Ureter (tissue), 1 donor: ENCODE results near the gene VEGFA. TPM values are rescaled to one million over a fixed set of nuclear protein-coding genes. Genes with fewer than 3 reads are reported as not detected.

Experiments used
- DNase-seq: peaks from one replicate; pipeline ENCODE4 v3.0.0-alpha.2; 2020; ENCODE audit warnings: low spot score
- total RNA-seq: library from RNA; stranded (reverse); gene quantifications from one replicate; pipeline ENCODE4 v1.2.4, GENCODE V29; 2023
- donor health status: DM: yes; HTN: yes; CAD: no.

The VEGFA gene
- total RNA-seq, 1 donor from 2014 or later: 261 TPM

DNA sequence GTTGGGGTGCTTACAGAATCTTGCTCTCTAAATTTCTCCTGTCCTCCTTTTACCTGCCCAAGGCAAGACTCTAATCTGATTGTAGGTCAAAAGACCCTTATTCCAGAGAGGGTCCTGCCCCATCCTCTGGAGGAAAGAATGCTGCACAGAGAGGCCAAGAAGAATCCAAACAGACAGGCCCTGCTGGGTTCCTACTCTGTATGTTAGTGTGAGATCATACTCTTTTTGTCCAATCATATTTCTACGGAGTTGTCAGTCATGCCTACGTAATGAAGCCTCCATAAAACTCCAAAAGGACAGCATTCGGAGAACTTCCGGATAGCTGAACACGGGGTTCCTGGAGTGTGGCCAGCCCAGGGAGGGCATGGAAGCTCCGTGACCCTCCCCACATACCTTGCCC, 50.5 kb downstream of the VEGFA start:
- no peak for DNase-seq

DNA sequence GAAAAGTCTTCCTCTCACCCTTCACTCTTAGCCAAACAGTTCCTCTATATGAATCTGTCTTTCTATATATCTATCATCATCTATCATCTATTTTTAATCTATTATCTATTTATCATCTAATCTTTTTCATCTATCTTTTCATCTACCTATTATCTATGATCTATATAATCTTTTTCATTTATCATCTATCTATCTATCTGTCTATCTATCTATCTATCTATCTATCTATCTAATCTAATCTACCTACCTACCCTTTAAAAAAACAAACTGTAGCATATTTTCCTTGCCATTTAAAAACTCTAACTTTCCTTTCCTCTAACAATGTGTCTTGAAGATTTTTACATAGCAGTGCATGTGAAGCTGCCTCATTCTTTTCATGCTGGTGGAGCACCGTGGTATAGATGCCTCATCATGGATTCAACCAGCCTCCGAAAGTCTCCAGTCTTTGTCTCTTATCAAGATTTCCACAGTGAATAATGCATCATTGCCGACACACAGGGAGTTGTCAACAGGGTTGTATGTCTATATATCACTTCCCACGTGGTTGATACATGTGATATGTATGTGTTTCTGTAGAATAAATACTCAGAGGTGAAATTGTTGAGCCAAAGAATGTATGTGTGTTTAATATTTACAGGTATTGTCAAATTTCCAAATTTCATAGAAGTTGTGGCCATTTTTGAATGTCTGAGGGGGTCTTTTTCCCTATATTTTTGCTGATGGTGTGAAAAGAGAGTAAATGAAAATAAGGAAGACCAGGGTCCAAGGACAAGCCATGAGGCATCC, 51.3 kb downstream of the VEGFA start:
- no peak for DNase-seq

DNA sequence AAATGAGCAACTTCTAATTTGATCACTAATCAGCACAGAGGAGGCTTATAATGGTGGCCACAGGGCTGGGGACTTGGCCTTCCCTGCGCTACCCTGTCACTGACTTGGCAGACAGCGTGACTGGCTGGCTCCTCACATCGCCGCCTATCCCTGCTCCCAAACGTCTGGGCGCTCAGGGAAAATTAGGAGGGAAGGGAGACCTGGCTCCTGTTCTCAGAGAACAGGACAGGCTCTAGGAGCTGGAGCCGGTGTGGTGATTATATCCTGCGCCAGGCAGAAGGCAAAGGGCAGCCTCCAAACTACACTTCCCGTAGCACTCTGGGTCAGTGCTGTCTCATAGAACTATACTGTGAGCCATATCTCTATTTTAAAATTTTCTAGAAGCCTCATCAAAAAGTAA, 53.4 kb downstream of the VEGFA start:
- no peak for DNase-seq

DNA sequence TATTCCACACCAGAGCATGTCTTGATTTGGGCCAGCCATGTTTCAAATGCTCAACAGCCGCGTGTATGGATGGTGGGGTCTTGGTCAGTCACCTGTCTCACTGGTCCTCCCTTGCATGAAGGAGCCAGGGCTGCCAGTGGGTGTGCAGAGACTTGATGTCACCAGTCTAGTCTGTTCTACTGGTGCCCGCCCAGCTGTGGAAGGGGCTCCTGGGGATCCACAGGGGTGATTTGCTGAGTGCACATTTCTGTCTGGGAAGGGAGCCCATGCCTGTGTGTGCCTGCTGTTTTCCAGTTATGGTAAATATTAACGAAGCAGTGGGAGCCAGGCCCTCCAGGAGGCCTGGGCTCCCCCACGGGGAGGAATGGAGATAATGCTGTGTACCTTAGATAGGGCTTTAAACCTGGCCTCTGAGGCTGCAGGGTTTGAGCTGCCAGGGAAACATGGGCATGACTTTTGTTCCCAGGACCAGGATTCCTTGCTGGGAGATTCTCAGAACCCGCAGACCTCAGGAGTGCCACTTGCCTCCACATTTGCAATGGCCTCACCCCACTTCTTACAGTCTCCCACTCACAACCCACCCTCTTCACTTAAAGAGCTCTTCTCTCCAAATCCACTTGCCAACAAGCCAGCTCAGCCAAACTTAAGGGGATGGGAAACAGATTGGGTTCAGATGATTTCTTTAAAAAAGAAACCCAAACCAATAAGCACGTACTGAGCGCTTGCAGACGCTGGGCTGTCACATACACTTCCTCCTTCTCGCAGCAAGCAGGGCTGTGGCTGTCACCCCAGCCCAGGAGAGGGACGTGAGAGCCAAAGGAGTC, 54.1 kb downstream of the VEGFA start:
- DNase-seq: no peak

DNA sequence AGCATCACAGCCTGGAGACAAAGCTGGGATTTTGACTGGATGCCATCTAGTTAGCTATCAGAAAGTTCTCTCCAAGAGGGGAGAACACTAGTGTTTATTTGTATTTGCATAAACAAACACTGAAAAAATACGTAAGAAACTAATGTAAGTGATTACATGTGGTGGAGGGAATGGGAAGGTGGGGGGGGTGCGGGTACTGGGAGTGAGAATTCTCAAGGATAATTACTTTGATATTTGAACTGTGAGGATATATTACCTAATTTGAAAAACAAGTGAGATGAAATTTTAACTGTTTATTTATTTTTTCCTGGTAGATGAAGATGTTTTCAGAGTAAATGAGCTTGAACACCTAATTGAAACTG, 54.7 kb downstream of the VEGFA start:
- no peak for DNase-seq

DNA sequence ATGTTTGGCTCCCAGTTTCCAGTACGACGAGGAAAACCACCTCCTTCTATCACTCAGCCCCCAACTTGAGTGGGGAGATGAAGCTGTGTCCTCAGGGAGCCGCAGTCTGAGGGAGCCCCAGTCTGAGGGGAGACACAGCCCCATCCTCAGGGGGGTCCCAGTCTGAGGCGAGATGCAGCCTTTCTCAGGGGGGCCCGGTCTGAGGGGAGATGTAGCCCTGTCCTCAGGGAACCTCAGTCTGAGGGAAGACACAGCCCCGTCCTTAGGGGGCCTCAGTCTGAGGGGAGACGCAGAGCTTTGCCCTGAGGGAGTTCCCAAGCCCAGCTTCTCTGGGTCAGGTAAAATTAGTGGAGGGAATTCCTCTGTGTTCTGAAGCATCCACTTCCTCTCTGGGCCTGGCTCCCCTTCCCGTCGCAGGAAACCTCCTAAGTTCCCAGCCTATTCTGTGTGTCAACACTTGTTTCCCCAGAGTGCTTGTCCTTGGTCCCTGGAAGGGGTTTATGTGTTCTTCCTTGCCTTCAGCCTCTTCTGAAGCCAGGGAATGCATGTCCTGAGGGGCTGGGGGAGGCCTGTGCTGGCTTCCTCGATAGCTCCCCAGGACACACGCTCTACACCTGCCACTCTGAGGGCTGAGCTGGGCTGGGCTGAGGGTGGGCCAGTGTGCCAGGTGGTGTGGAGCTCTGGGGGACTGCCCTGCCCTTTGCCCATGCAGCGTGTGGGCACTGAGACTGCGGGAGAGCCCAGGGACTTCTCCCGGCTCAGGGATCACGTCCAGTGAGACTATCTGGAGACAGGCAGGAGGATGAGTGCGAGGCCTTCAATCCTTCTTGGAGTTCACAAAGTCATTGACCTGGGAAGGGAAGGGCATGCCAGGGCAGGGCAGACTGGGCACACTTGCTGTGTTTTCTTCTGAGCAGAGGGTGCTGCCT, 55.4 kb downstream of the VEGFA start:
- no peak for DNase-seq

DNA sequence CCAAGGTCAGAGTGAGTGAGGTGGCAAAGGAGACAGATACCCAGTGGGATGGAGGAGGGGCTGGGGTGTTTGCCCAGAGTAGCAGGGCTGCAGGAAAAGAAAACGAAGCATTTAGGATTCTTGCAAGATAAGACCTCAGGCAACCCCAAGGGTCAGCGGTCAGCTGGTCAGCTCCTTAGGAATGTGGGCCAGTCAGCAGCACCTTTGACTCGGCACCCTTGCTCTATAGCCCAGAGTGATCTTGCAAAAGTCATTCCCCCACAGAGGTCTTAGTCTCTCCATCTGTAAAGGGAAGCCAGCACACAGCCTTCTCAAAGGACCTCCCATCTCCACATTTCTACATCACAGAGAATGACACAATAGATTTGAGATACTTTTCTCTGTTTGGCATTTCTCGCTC, 56.7 kb downstream of the VEGFA start:
- no peak for DNase-seq

DNA sequence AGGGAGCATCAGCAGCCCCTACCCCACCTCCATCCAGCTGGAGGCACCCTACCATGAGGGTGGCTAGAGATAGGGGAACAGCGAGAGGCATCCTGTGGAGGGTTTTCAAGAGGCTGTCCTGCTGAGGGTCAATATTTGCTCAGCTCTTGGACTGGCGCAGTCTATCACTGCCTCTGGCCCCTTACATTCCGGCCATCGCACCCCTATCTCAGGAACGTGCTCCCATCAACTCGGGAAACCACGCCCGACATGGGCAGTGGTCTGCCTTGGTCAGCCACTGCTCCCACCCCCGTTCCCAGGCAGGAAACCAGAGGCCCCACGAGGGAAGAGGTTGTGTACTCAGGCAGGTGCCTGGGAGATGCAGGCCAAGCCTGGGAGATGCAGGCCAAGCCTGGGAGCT, 57.9 kb downstream of the VEGFA start:
- no peak for DNase-seq

DNA sequence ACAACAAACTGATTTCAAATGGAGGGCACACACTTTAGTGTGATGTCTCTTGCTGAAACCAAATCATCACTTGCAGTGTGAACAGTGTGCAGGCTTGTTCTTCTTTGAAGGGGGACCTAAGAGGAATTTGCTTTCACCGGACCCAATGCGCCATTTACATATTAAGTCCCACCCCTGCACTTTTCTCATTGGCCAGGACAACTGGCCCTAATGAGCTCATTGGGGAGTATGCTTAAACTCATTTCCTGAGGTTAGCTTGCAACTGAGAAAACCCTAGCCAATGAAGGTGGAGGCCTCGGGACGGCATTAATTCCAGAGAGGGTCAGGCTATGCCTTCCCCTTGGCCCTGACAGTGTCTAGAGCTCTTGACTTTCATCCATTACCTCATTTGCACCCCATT, 58.7 kb downstream of the VEGFA start:
- no peak for DNase-seq

DNA sequence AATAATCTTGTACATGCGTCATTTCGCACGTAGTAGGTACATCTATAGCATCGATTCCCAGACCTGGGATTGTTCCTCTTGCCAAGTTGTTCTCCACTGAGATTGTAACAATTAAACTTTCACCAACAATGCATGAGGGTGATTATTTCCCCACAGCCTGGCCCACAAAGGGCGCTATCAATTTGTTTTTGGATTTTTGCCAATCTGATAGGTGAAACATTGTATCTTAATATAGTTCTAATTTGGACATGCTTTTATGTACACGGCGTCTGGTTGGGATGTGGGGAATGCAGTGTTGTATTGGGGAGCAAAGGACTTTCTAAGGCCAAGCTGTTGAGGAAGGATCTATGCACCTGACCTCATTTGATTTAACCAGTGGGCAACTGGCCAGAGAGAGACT, 59.5 kb downstream of the VEGFA start:
- no peak for DNase-seq

DNA sequence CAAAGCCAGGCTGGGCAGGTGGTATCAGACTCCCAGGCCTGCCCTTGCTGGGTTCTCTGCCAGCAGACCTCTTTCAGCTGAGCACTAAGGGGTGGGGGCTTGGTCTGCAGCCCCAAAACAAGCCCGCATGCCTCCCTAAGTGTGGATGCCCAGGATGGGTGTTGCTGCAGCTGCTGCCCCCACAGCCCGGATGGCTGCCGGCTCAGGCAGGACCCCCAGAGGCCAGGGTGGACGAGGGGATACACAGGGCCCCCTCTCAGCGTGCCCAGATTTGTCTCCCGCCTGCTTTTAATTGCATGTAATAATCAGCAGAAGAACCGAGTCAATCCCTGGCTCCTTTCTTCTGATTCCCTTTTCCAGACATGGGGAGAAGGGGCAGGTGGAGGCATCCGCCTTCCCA, 60.8 kb downstream of the VEGFA start:
- DNase-seq: no peak

DNA sequence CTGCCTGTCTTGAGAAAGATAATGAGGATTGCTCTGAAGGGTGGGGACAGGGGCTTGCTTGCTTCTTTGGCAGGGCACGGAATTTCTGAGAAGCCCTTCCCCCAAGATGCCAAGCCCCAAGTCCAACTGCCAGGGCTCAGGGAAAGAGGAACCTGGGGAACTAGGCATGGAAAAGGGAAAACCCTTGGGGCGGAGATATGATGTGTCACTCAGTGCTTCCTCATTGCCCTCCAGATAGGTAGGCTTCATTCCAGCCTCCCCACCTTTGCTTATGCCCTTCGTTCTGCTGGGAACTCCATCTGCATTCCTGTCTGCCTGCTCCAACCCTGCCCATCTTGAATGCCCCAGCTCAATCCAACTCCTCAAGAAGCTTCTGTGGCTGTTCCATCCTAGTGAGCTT, 61.2 kb downstream of the VEGFA start:
- DNase-seq: no peak

DNA sequence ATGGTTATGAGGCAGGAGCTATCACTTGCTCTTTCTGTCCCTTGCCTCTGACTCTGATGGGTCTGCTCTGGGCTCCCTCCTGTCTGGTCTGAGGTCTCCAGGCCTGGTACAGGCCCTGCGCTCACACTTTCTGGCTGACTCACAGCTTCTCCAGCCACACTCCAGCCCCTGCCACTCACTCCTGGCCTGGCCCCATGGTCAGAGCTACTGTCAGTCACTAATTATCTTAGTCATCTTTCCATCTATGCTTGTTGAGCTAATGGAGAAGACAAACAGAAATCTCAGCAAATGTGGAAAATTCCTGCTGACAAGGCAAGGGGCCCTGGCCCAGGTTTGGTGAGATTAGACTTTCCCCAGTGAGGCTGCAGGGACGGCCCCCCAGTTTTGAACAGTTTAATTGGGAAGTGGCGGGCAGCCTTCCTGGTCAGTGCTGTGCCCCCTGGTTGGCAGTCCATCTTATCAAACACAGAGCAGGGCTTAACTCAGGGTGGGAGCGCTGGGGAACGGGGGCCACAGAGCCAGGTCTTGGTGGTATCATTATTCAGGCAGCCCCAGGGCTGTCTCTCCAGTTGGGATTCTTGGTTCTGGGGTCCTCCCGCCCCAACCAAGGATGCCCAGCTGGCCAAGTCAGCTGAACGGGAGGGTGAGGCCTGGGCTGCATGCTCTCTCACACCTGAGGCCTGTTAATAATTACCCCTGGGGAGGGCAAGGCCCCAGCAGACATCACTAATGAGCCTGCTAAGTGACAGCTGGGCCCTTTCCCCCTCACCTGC, 63.4 kb downstream of the VEGFA start:
- DNase-seq: no peak

DNA sequence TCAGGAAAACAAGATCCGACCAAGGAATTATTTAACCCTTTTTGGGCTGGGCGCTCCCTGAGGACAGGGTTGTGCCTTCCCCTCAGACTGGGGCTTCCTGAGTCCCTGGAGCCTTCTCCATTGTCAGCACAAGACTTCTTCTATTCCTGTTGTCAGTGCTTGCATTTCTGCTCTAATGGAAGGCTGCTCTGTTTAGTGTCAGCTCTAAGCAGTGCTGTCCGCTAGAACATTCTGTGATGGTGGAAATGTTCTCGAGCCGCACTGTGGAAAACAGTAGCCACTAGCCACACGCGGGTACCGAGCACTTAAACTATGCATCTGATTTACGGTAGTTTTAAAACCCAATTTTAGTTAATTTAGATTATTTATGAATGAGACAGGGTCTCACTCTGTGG, 64.0 kb downstream of the VEGFA start:
- no peak for DNase-seq

DNA sequence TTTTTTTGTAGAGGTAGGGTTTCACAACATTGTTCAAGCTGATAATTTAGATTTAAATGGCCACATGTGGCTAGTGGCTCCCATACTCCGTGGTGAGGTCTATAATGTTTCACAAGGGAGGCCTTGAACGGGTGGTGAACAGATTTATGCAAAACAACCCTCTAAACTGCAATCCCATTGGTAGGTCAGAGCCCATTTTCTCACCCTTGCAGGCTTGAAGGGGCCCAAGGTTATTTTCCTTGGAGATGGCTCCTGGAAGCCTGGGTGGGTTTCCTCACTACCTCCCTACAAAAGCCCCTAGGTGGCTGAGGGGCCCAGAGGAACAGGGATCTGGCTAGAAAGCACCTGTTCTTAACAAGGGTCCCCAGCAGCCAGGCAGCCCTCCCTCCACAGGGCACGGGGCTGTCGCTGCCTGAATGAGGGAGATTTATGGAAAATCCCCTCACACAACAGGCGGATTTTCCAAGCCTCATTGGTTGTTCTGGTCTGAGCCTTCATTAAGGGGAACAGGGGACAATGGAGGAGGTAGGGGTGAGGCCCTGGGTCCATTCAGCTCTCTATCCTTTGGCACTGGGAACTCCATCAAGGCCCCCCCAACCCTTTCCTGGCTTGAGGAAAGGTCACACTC, 64.6 kb downstream of the VEGFA start:
- no peak for DNase-seq

DNA sequence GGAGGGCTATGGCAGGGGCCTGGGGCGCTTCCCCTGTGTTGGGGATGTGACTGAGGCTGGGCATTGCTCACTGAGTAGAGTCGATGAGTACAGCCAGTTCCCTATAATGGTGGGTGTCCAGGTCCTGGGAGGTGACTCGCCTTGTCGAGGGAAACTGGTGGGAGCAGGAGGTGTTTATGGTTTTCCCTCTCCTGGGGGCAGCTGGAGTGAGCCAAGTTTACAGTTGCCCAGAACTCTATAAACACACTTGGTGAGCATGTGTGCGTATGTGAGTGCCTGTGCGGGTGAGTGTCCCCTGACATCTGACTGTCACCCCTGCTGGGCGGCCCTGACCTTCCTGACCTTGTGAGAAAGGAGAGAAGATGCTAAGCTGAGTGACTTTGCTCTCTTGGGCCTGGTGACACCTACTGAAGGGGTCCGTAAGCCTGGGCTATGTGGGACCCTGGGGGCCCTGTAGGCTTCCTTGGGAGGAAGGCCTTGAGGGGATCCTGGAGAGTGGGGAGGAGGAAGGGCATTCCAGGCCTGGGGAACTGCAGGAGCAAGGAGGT, 65.9 kb downstream of the VEGFA start:
- no peak for DNase-seq
